WTC11 (cell line): ENCODE results near the gene B4GALT2. TPM values are rescaled to one million over a fixed set of nuclear protein-coding genes. Genes with fewer than 3 reads are reported as not detected.

Experiments
- ATAC-seq: fragments of 200-7000 bp; cut with Tn5 transposase; 2 replicates; pipeline ENCODE4 v1.10.0; 2021; ENCODE audit warnings: mild to moderate bottlenecking, moderate library complexity
- CTCF ChIA-PET: fragments of 300-600 bp; sonication (Branson Sonifier 250); formaldehyde crosslinking; loops from one replicate; lab custom pipeline; 2021; ENCODE audit warnings: antibody characterized with exemption; lab: Charles Lee
- POLR2A ChIA-PET: fragments of 350-600 bp; sonication (Branson Sonifier 250); formaldehyde crosslinking; loops from one replicate; lab custom pipeline; 2021; ENCODE audit warnings: antibody characterized with exemption; lab: Charles Lee
- DNase-seq: peaks from one replicate; pipeline ENCODE4 v3.0.0; 2021; ENCODE audit warnings: low spot score
- H3K27ac Mint-ChIP-seq: 2 replicates; pipeline ENCODE4 v1.8.0; 2021; ENCODE audit warnings: mixed read lengths
- H3K27me3 Mint-ChIP-seq: 2 replicates; pipeline ENCODE4 v1.8.0; 2021; ENCODE audit warnings: low read depth, mild to moderate bottlenecking, moderate library complexity, mixed read lengths
- H3K36me3 Mint-ChIP-seq: 2 replicates; pipeline ENCODE4 v1.8.0; 2021; ENCODE audit warnings: mixed read lengths
- H3K4me1 Mint-ChIP-seq: 2 replicates; pipeline ENCODE4 v1.8.0; 2022; ENCODE audit warnings: mixed read lengths
- H3K4me3 Mint-ChIP-seq: 2 replicates; pipeline ENCODE4 v1.8.0; 2021; ENCODE audit warnings: mild to moderate bottlenecking, moderate library complexity, mixed read lengths
- H3K9me3 Mint-ChIP-seq: 2 replicates; pipeline ENCODE4 v1.8.0; 2021; ENCODE audit warnings: mixed read lengths
- ARID4B ChIP-seq: sonication (generic); formaldehyde crosslinking; IDR thresholded peaks from 2 replicates; pipeline ENCODE4 v1.8.0; 2023; ENCODE audit warnings: missing genetic modification reagents, mild to moderate bottlenecking, borderline replicate concordance
- CREB1 ChIP-seq: sonication (generic); formaldehyde crosslinking; IDR thresholded peaks from 2 replicates; pipeline ENCODE4 v1.8.0; 2023; ENCODE audit warnings: mild to moderate bottlenecking, missing genetic modification reagents
- CTCF ChIP-seq: fragments of 200-600 bp; IDR thresholded peaks from 2 replicates; pipeline ENCODE4 v1.8.0; 2022; ENCODE audit warnings: antibody characterized with exemption
- GABPB1 ChIP-seq: sonication (generic); formaldehyde crosslinking; IDR thresholded peaks from 2 replicates; pipeline ENCODE4 v1.8.1; 2023; ENCODE audit warnings: mild to moderate bottlenecking, missing genetic modification reagents
- GRHL2 ChIP-seq: fragments of 250-450 bp; sonication (Bioruptor Pico); IDR thresholded peaks from 2 replicates; pipeline ENCODE4 v1.8.0; 2022; ENCODE audit warnings: mild to moderate bottlenecking, moderate library complexity; ENCODE audit not compliant: insufficient replicate concordance, severe bottlenecking
- GTF2I ChIP-seq: fragments of 250-450 bp; sonication (Bioruptor Pico); conservative IDR thresholded peaks from 2 replicates; pipeline ENCODE4 v1.4.0; 2021; ENCODE audit warnings: mild to moderate bottlenecking
- IRF1 ChIP-seq: sonication (generic); formaldehyde crosslinking; IDR thresholded peaks from 2 replicates; pipeline ENCODE4 v1.8.0; 2023; ENCODE audit warnings: missing genetic modification reagents
- JAZF1 ChIP-seq: fragments of 250-450 bp; sonication (Bioruptor Pico); IDR thresholded peaks from 2 replicates; pipeline ENCODE4 v1.9.0; 2021; ENCODE audit warnings: moderate library complexity, mild to moderate bottlenecking, inconsistent platforms
- MYBL2 ChIP-seq: sonication (generic); formaldehyde crosslinking; IDR thresholded peaks from 2 replicates; pipeline ENCODE4 v1.8.1; 2023; ENCODE audit warnings: mild to moderate bottlenecking, moderate library complexity, missing genetic modification reagents
- NFYB ChIP-seq: sonication (generic); formaldehyde crosslinking; conservative IDR thresholded peaks from 2 replicates; pipeline ENCODE4 v1.8.0; 2022; ENCODE audit warnings: low read depth, missing genetic modification reagents
- PREB ChIP-seq: sonication (generic); formaldehyde crosslinking; IDR thresholded peaks from 2 replicates; pipeline ENCODE4 v1.8.1; 2022; ENCODE audit warnings: mild to moderate bottlenecking, missing genetic modification reagents, moderate library complexity, borderline replicate concordance
- RELA ChIP-seq: sonication (generic); formaldehyde crosslinking; IDR thresholded peaks from 2 replicates; pipeline ENCODE4 v1.8.1; 2022; ENCODE audit warnings: missing genetic modification reagents, mild to moderate bottlenecking, borderline replicate concordance
- STAT6 ChIP-seq: sonication (generic); formaldehyde crosslinking; conservative IDR thresholded peaks from 2 replicates; pipeline ENCODE4 v1.8.1; 2023; ENCODE audit warnings: mild to moderate bottlenecking, low read depth, missing genetic modification reagents, moderate library complexity
- USF1 ChIP-seq: sonication (generic); formaldehyde crosslinking; IDR thresholded peaks from 2 replicates; pipeline ENCODE4 v1.8.0; 2022; ENCODE audit warnings: mild to moderate bottlenecking, missing genetic modification reagents
- ZNF138 ChIP-seq: sonication (generic); formaldehyde crosslinking; conservative IDR thresholded peaks from 2 replicates; pipeline ENCODE4 v1.8.1; 2022; ENCODE audit warnings: mild to moderate bottlenecking, moderate library complexity, missing genetic modification reagents
- ZSCAN18 ChIP-seq: fragments of 250-450 bp; sonication (Bioruptor Pico); IDR thresholded peaks from 2 replicates; pipeline ENCODE4 v2.1.2; 2022; ENCODE audit warnings: mild to moderate bottlenecking, moderate library complexity
- total RNA-seq: library from RNA; stranded (reverse); gene quantifications from 3 replicates; pipeline ENCODE4 v1.2.3, GENCODE V29; 2021

Gene B4GALT2
- total RNA-seq, 1 experiment from 2014 or later: 66.7 TPM

- DNase-seq: peak; percentile 80
- TF ChIP-seq CTCF (peak; percentile 55; the same call in 1 of the 2 replicates), IRF1 (no peak)
- no peaks in the 10 kb centered on the region for H3K9me3 Mint-ChIP-seq
- H3K27ac Mint-ChIP-seq: no peak overlapping the region
- ChIA-PET POLR2A (interaction anchor here (0.6 to 1.0 kb wide), 2 partner anchors 10 to 42 kb away, joined by 3 to 4 read pairs; no protein-coding TSS in a partner anchor), CTCF (interaction anchor here (0.6 to 6.6 kb wide), 31 partner anchors 10 to 639 kb away, joined by 3 to 132 read pairs (median 5); partner anchors contain the start of genes ARTN, ATP6V0B, CCDC24 and DMAP1)
- H3K4me1 Mint-ChIP-seq: peaks cover 26% of the 10 kb centered on the region
- peaks cover 4% of the 10 kb centered on the region for H3K27me3 Mint-ChIP-seq
- ATAC-seq: peak; percentile 64
- no peaks in the 10 kb centered on the region for H3K36me3 Mint-ChIP-seq
- H3K4me3 Mint-ChIP-seq: no peak overlapping the region
Observed at GRCh38 chr1:44036409-44037139, 57.6 kb downstream of the B4GALT2 start.

GRCh38 chr1:44037154-44037553 lies 58.1 kb downstream of the B4GALT2 start:
- H3K27me3 Mint-ChIP-seq: peaks cover 4% of the 10 kb centered on the region
- no peak overlapping the region for H3K27ac Mint-ChIP-seq
- no peaks in the 10 kb centered on the region for H3K36me3 Mint-ChIP-seq
- H3K4me1 Mint-ChIP-seq: peaks cover 20% of the 10 kb centered on the region
- ChIA-PET CTCF (interaction anchor here (0.6 to 6.6 kb wide), 26 partner anchors 11 to 555 kb away, joined by 3 to 132 read pairs (median 8); partner anchors contain the start of genes ARTN, ATP6V0B, CCDC24 and DMAP1), POLR2A (interaction anchor here (1.0 kb wide), 1 partner anchor 9 kb away, joined by 3 read pairs; no protein-coding TSS in a partner anchor)
- no peak overlapping the region for H3K4me3 Mint-ChIP-seq
- no peak for ATAC-seq
- no peak for DNase-seq
- H3K9me3 Mint-ChIP-seq: no peaks in the 10 kb centered on the region
- TF ChIP-seq GRHL2 (CRISPR knock-in tag) (no peak), USF1 (CRISPR knock-in tag) (no peak), GABPB1 (CRISPR knock-in tag) (no peak), JAZF1 (CRISPR knock-in tag) (no peak), STAT6 (CRISPR knock-in tag) (no peak), ARID4B (CRISPR knock-in tag) (no peak), GTF2I (CRISPR knock-in tag) (no peak), ZSCAN18 (CRISPR knock-in tag) (no peak), MYBL2 (CRISPR knock-in tag) (no peak), PREB (no peak), RELA (CRISPR knock-in tag) (no peak), CREB1 (CRISPR knock-in tag) (no peak), NFYB (CRISPR knock-in tag) (no peak), ZNF138 (CRISPR knock-in tag) (no peak)
